ENCODE results near the gene KMT5B.

The KMT5B gene

DNA sequence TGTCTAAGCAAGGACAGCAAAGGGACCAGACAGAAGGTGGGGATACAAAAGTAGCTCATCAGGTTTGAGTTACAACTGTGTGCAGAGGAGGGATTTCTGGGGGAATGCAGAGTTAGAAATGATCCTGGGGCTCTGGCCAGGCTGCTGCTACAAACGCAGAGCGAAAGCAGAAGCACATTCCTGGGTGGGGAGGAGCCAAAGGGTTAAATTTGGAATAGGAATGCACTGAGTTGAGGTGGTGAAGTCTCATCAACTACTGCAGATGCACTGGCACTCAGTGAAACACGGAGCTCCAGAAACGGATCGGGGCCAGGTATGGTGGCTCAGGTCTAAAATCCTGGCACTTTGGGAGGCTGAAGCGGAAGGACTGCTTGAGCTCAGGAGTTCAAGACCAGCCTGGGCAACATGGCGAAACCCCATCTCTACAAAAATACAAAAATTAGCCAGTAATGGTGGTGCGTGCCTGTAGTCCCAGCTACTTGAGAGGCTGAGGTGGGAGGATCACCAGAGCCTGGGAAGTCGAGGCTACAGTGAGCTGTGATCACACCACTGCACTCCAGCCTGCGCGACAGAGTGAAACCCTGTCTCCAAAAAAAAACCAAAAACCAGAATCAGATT, 95.1 kb downstream of the KMT5B start:
- DNase-seq, result peak in 1 of 4 experiments; percentile 7

- no peak for DNase-seq
Measured at GRCh38 chr11:68116974-68117373, 96.1 kb downstream of the KMT5B start.

DNA sequence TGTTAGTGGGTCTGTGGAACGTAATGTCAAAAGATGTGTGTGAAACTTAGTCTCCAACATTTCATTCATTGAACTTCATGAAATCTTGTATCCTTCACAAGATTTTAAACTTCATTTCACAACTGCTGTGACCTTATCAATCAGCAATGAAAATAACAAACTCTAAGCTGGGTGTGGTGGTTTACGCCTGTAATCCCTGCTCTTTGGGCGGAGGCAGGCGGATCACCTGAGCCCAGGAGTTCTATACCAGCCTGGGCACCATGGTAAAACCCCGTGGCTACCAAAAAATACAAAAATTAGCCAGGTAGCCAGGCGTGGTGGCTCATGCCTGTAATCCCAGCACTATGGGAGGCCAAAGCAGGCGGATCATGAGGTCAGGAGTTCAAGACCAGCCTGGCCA, 97.0 kb downstream of the KMT5B start:
- no peak for DNase-seq

DNA sequence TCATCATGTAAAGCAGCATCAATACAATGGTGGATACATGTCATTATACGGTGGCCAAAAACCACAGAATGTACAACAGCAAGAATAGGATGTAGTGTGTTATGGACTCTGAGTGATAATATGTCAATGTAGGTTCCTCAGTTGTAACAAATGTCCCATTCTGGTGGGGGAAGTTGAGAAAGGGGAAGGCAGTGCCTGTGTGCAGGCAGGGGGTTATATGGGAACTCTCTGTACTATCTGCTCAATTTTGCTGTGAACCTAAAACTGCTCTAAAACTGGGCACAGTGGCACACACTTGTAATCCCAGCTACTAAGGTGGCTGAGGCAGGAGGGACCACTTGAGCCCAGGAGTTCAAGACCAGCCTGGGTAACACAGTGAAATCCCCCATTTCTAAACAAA, 97.8 kb downstream of the KMT5B start:
- peak; percentile 65 to 79 (median 74) for DNase-seq

GRCh38 chr11:68113986-68114385, 99.1 kb downstream of the KMT5B start:
- DNase-seq, result peak; percentile 37 to 72 (median 53)

- DNase-seq, result no peak
Measured at GRCh38 chr11:68107689-68108088, 105.4 kb downstream of the KMT5B start.

GRCh38 chr11:68106165-68106940, 106.7 kb downstream of the KMT5B start:
- no peak for DNase-seq

Measured in suppressor macrophage (primary cell).